ENCODE results near the gene FEM1A. TPM values are rescaled to one million over a fixed set of nuclear protein-coding genes. Genes with fewer than 3 reads are reported as not detected.
"Not testable (repeated sequence)": the region's sequence is repeated elsewhere in the genome, so short reads cannot be mapped to it uniquely, and the experiment has no call there.

Gene FEM1A
- total RNA-seq, 1 donor from 2014 or later: 6.9 TPM

DNA sequence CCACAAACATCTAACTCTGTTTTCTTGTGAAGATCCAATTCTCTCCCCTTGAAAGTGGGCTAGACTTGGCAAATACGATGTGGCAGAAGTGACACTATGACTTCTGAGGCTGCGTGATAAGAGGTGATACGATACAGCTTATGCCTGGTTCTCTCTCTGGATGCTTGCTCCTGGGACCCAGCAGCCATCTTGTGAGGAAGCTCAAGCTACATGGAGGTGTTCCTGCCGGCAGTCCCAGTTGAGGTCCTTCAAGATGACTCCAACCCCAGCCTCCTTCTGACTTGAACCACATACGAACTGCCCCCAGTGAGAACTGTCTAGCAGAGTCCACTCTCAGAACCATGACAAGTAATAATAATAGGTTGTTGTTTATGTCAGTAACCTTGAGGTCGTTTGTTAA is 10.7 kb upstream of the FEM1A start:
- no peaks in the 10 kb centered on the region for H3K36me3 Mint-ChIP-seq
- peaks cover 2% of the 10 kb centered on the region for H3K4me1 Mint-ChIP-seq
- Histone ChIP-seq H3K4me2 (no peak overlapping the region), H3K27me3 (peaks cover 22% of the 10 kb centered on the region), H3K79me2 (ENCODE audit: low read depth) (no peaks in the 10 kb centered on the region), H3K4me1 (peaks cover 7% of the 10 kb centered on the region), H3K4me3 (no peak overlapping the region), H4K20me1 (ENCODE audit: low read depth) (no peaks in the 10 kb centered on the region), H3K9me3 (ENCODE audit: low read depth) (no peaks in the 10 kb centered on the region), H3K36me3 (no peaks in the 10 kb centered on the region), H3K27ac (no peak overlapping the region), H3F3A (ENCODE audit: low read depth) (no peaks in the 10 kb centered on the region), H2AFZ (replicated peaks) (no peak overlapping the region), H3K9ac (no peak overlapping the region)
- no peak for DNase-seq (ENCODE audit: low spot score)
- H3K9me3 Mint-ChIP-seq: no peaks in the 10 kb centered on the region
- H3K27me3 Mint-ChIP-seq (ENCODE audit: insufficient read depth, low read depth): peaks cover 6% of the 10 kb centered on the region
- no peak overlapping the region for H3K4me3 Mint-ChIP-seq
- H3K27ac Mint-ChIP-seq: no peak overlapping the region
- TF ChIP-seq EZH2 (IDR thresholded peaks at IDR 0.05) (no peak), EZH2phosphoT487 (IDR thresholded peaks at IDR 0.05) (no peak)

DNA sequence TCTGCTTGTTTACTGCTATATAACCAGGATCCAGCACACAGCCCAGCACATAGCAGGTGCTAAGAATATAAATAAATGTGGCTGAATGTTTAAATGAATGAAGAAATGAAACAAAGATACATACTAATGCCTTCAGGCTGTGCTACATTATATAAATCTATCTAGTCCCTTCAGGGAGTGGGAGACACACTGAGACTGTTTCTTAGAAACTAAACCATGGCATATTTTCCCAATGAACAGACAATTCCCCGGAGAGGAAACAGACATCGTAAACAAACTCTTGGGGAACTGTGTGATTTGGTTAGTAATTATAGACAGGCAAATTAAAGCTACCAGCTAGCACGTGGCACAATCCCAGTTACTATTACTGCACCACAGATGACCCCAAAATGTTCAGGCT is 9.7 kb upstream of the FEM1A start:
- TF ChIP-seq, protein P1, sequence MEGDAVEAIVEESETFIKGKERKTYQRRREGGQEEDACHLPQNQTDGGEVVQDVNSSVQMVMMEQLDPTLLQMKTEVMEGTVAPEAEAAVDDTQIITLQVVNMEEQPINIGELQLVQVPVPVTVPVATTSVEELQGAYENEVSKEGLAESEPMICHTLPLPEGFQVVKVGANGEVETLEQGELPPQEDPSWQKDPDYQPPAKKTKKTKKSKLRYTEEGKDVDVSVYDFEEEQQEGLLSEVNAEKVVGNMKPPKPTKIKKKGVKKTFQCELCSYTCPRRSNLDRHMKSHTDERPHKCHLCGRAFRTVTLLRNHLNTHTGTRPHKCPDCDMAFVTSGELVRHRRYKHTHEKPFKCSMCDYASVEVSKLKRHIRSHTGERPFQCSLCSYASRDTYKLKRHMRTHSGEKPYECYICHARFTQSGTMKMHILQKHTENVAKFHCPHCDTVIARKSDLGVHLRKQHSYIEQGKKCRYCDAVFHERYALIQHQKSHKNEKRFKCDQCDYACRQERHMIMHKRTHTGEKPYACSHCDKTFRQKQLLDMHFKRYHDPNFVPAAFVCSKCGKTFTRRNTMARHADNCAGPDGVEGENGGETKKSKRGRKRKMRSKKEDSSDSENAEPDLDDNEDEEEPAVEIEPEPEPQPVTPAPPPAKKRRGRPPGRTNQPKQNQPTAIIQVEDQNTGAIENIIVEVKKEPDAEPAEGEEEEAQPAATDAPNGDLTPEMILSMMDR (IDR thresholded peaks at IDR 0.05): no peak
- TF ChIP-seq EZH2phosphoT487 (IDR thresholded peaks at IDR 0.05) (no peak), EZH2 (IDR thresholded peaks at IDR 0.05) (no peak)
- Mint-ChIP-seq H3K4me3 (no peak overlapping the region), H3K4me1 (peaks cover 2% of the 10 kb centered on the region), H3K36me3 (no peaks in the 10 kb centered on the region), H3K9me3 (no peaks in the 10 kb centered on the region), H3K27ac (no peak overlapping the region), H3K27me3 (ENCODE audit: insufficient read depth, low read depth) (peaks cover 2% of the 10 kb centered on the region)
- no peaks in the 10 kb centered on the region for H4K20me1 ChIP-seq (ENCODE audit: low read depth)
- H2AFZ ChIP-seq (replicated peaks): no peak overlapping the region
- H3K9ac ChIP-seq: no peak overlapping the region
- no peak overlapping the region for H3K4me2 ChIP-seq
- peaks cover 3% of the 10 kb centered on the region for H3K4me1 ChIP-seq
- no peak overlapping the region for H3K4me3 ChIP-seq
- H3F3A ChIP-seq (ENCODE audit: low read depth): no peaks in the 10 kb centered on the region
- no peaks in the 10 kb centered on the region for H3K79me2 ChIP-seq (ENCODE audit: low read depth)
- no peaks in the 10 kb centered on the region for H3K36me3 ChIP-seq
- H3K27ac ChIP-seq: no peak overlapping the region
- H3K27me3 ChIP-seq: peaks cover 14% of the 10 kb centered on the region
- no peaks in the 10 kb centered on the region for H3K9me3 ChIP-seq (ENCODE audit: low read depth)
- DNase-seq (ENCODE audit: low spot score): no peak

DNA sequence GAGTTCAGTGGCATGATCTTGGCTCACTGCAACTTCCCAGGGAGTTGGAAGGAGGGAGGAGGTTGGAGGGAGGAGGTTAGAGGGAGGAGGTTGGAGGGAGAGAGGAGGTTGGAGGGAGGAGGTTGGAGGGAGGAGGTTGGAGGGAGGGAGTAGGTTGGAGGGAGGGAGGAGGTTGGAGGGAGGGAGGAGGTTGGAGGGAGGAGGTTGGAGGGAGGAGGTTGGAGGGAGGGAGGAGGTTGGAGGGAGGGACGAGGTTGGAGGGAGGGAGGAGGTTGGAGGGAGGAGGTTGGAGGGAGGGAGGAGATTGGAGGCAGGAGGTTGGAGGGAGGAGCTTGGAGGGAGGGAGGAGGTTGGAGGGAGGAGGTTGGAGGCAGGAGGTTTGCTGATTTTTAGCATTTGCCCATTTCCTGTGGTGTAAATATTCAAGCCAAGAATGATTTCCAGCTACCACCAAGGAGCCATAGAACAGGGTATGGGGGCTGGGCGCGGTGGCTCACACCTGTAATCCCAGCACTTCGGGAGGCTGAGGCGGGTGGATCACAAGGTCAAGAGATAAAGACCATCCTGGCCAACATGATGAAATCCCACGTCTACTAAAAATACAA is 5.0 kb upstream of the FEM1A start:
- not testable (repeated sequence) for H3K36me3 Mint-ChIP-seq; H3K27ac ChIP-seq; H3K27me3 Mint-ChIP-seq (ENCODE audit: insufficient read depth, low read depth); H3K4me1 Mint-ChIP-seq; DNase-seq (ENCODE audit: low spot score); H3K36me3 ChIP-seq; H3K9ac ChIP-seq; H3K4me1 ChIP-seq; H3K27me3 ChIP-seq; H2AFZ ChIP-seq (replicated peaks); H4K20me1 ChIP-seq (ENCODE audit: low read depth); H3K79me2 ChIP-seq (ENCODE audit: low read depth); H3K4me2 ChIP-seq; H3K9me3 ChIP-seq (ENCODE audit: low read depth); H3K27ac Mint-ChIP-seq; H3K4me3 Mint-ChIP-seq; H3K4me3 ChIP-seq; H3K9me3 Mint-ChIP-seq; H3F3A ChIP-seq (ENCODE audit: low read depth)

DNA sequence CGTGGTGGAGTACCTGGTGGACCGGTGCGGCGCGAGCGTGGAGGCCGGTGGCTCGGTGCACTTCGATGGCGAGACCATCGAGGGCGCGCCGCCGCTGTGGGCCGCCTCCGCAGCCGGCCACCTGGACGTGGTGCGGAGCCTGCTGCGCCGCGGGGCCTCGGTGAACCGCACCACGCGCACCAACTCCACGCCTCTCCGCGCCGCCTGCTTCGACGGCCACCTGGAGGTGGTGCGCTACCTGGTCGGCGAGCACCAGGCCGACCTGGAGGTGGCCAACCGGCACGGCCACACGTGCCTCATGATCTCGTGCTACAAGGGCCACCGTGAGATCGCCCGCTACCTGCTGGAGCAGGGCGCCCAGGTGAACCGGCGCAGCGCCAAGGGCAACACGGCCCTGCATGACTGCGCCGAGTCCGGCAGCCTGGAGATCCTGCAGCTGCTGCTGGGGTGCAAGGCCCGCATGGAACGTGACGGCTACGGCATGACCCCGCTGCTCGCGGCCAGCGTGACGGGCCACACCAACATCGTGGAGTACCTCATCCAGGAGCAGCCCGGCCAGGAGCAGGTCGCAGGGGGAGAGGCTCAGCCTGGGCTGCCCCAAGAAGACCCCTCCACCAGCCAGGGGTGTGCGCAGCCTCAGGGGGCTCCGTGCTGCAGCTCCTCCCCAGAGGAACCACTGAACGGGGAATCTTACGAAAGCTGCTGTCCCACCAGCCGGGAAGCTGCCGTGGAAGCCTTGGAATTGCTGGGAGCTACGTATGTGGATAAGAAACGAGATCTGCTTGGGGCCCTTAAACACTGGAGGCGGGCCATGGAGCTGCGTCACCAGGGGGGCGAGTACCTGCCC is 708 bp downstream of the FEM1A start:
- peak overlapping the region; percentile 92 for H2AFZ ChIP-seq (replicated peaks)
- not testable (repeated sequence) for H3K9me3 Mint-ChIP-seq; H3K27ac Mint-ChIP-seq; H4K20me1 ChIP-seq (ENCODE audit: low read depth); H3K27me3 ChIP-seq; H3F3A ChIP-seq (ENCODE audit: low read depth); H3K9me3 ChIP-seq (ENCODE audit: low read depth); H3K4me1 ChIP-seq; H3K27me3 Mint-ChIP-seq (ENCODE audit: insufficient read depth, low read depth); H3K36me3 ChIP-seq
- Mint-ChIP-seq H3K4me1 (peaks cover 16% of the 10 kb centered on the region), H3K36me3 (peaks cover 11% of the 10 kb centered on the region), H3K4me3 (peak overlapping the region; percentile 89)
- DNase-seq (ENCODE audit: low spot score): peak; percentile 25
- peak overlapping the region; percentile 99 for H3K9ac ChIP-seq
- peak overlapping the region; percentile 99 for H3K4me2 ChIP-seq
- H3K4me3 ChIP-seq: peak overlapping the region; percentile 99
- peaks cover 42% of the 10 kb centered on the region for H3K79me2 ChIP-seq (ENCODE audit: low read depth)
- peak overlapping the region; percentile 77 for H3K27ac ChIP-seq

DNA sequence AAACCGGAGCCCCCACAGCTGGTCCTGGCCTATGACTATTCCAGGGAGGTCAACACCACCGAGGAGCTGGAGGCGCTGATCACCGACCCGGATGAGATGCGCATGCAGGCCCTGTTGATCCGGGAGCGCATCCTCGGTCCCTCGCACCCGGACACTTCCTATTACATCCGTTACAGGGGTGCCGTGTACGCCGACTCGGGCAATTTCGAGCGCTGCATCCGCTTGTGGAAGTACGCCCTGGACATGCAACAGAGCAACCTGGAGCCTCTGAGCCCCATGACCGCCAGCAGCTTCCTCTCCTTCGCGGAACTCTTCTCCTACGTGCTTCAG is 1.3 kb downstream of the FEM1A start:
- Histone ChIP-seq H3K79me2 (ENCODE audit: low read depth) (peaks cover 42% of the 10 kb centered on the region), H3K4me3 (peak overlapping the region; percentile 99), H3K4me2 (peak overlapping the region; percentile 99)
- peaks cover 16% of the 10 kb centered on the region for H3K4me1 Mint-ChIP-seq
- not testable (repeated sequence) for H3K9ac ChIP-seq; H3F3A ChIP-seq (ENCODE audit: low read depth); H4K20me1 ChIP-seq (ENCODE audit: low read depth); H3K27ac ChIP-seq; H3K9me3 Mint-ChIP-seq; H3K9me3 ChIP-seq (ENCODE audit: low read depth); H3K27me3 Mint-ChIP-seq (ENCODE audit: insufficient read depth, low read depth); H2AFZ ChIP-seq (replicated peaks); DNase-seq (ENCODE audit: low spot score); H3K27me3 ChIP-seq; H3K27ac Mint-ChIP-seq; H3K4me1 ChIP-seq; H3K36me3 ChIP-seq
- peaks cover 11% of the 10 kb centered on the region for H3K36me3 Mint-ChIP-seq
- peak overlapping the region; percentile 81 for H3K4me3 Mint-ChIP-seq

DNA sequence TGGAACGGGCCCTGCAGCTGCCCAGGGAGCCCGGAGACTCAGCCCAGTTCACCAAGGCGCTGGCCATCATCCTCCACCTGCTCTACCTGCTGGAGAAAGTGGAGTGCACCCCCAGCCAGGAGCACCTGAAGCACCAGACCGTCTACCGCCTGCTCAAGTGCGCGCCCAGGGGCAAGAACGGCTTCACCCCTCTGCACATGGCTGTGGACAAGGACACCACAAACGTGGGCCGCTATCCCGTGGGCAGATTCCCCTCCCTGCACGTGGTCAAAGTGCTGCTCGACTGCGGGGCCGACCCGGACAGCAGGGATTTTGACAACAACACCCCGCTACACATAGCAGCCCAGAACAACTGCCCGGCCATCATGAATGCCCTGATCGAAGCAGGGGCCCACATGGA is 1.7 kb downstream of the FEM1A start:
- not testable (repeated sequence) for H2AFZ ChIP-seq (replicated peaks); H3K4me3 ChIP-seq; H3K9me3 ChIP-seq (ENCODE audit: low read depth); H3K27ac ChIP-seq; H3K9me3 Mint-ChIP-seq; H3K27ac Mint-ChIP-seq; H3K9ac ChIP-seq; H3K36me3 ChIP-seq; H3K4me2 ChIP-seq; H3K27me3 ChIP-seq; H3K4me1 ChIP-seq; H3K27me3 Mint-ChIP-seq (ENCODE audit: insufficient read depth, low read depth); DNase-seq (ENCODE audit: low spot score); H4K20me1 ChIP-seq (ENCODE audit: low read depth); H3F3A ChIP-seq (ENCODE audit: low read depth)
- H3K79me2 ChIP-seq (ENCODE audit: low read depth): peaks cover 42% of the 10 kb centered on the region
- peaks cover 11% of the 10 kb centered on the region for H3K36me3 Mint-ChIP-seq
- H3K4me1 Mint-ChIP-seq: peaks cover 16% of the 10 kb centered on the region
- H3K4me3 Mint-ChIP-seq: peak overlapping the region; percentile 81

All from neural progenitor cell (in vitro differentiated cells).